Stimulated activated naive B cell treated with anti-CD40 and anti-IgM and Interleukin-4, amounts not matched to agents 10 μg/mL and 1 μg/mL and 100 μg/mL, for 72 hours (primary cell): ENCODE results near the gene ORC4.
"Not testable (repeated sequence)": the region's sequence is repeated elsewhere in the genome, so short reads cannot be mapped to it uniquely, and the experiment has no call there.

Source experiments
- ATAC-seq, 2 donors: fragments of 150-1000 bp; cut with Tn5 transposase; replicated peaks; 2 replicates each; pipeline ENCODE4 v1.10.0; 2021; ENCODE audit warnings: moderate library complexity in 1 of 2
- DNase-seq: peaks from one replicate; pipeline ENCODE4 v3.0.0; 2021
- H3K27ac Mint-ChIP-seq: one replicate; pipeline ENCODE4 v1.8.0; 2022; ENCODE audit warnings: mild to moderate bottlenecking, mixed read lengths
- H3K27me3 Mint-ChIP-seq, 2 donors: one replicate each; pipeline ENCODE4 v1.8.0; 2022; ENCODE audit warnings: mixed read lengths in 2 of 2
- H3K36me3 Mint-ChIP-seq, 2 donors: one replicate each; pipeline ENCODE4 v1.8.0; 2022; ENCODE audit warnings: mixed read lengths in 2 of 2, mild to moderate bottlenecking in 1 of 2
- H3K4me1 Mint-ChIP-seq, 2 donors: one replicate each; pipeline ENCODE4 v1.8.0; 2022; ENCODE audit warnings: mixed read lengths in 2 of 2, mild to moderate bottlenecking in 1 of 2
- H3K4me3 Mint-ChIP-seq, 2 donors: one replicate each; pipeline ENCODE4 v1.8.0; 2022; ENCODE audit warnings: mild to moderate bottlenecking in 2 of 2, mixed read lengths in 2 of 2, moderate library complexity in 1 of 2
- H3K9me3 Mint-ChIP-seq, 2 donors: one replicate each; pipeline ENCODE4 v1.8.0; 2022; ENCODE audit warnings: mixed read lengths in 2 of 2, mild to moderate bottlenecking in 1 of 2

The ORC4 gene

DNA sequence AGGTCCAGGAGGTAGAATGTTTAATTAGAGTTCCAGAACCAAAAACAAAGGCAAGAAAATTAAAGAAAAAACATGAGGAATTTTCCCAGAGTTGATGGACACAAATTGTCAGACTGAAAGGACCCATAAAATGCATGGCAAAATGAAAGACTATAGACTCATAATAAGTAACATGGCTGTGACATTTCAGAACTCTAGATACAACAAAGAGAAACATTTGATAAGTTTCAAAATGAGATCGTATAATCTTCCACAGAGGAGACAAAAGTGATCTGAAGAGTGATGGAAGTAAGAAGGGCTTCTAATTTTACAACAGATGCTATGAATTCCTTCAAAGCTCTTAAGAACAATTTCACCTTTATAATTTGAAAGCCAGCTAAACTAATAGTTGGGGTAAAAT, 20.4 kb downstream of the ORC4 start:
- no peak overlapping the region for H3K27ac Mint-ChIP-seq
- DNase-seq (no peak), ATAC-seq (no peak)
- H3K36me3 Mint-ChIP-seq = peaks cover 32 to 49% of the 10 kb centered on the region in 2 donors
- H3K4me1 Mint-ChIP-seq = peaks cover 12 to 64% of the 10 kb centered on the region in 2 donors
- no peaks in the 10 kb centered on the region for H3K27me3 Mint-ChIP-seq
- H3K4me3 Mint-ChIP-seq = no peak overlapping the region
- peaks cover 8 to 13% of the 10 kb centered on the region in 2 donors for H3K9me3 Mint-ChIP-seq

DNA sequence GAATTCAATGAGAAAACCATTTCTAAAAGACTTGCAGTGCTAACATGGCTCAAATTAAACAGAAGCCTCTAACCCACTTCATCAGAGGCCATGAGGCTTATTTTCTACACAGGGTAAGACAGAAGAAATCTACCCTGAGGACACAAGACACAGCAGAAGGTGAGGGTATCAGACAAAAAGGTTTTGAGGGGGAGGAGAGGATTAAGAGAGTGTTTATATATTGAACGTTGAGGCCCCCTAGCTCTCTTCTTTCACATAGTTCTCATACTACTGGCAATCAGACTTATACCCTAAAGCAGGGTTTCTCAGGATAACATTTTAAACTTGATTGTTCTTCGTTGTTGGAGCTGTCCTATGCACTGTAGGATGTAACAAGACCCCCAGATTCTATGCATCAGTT, 21.4 kb downstream of the ORC4 start:
- no peak for DNase-seq
- no peak for ATAC-seq
- H3K36me3 Mint-ChIP-seq = peaks cover 31 to 51% of the 10 kb centered on the region in 2 donors
- peak overlapping the region; percentile 42 for H3K27ac Mint-ChIP-seq
- no peaks in the 10 kb centered on the region for H3K27me3 Mint-ChIP-seq
- no peak overlapping the region for H3K4me3 Mint-ChIP-seq
- H3K9me3 Mint-ChIP-seq = peaks cover 8 to 12% of the 10 kb centered on the region in 2 donors
- peaks cover 12 to 56% of the 10 kb centered on the region in 2 donors for H3K4me1 Mint-ChIP-seq

DNA sequence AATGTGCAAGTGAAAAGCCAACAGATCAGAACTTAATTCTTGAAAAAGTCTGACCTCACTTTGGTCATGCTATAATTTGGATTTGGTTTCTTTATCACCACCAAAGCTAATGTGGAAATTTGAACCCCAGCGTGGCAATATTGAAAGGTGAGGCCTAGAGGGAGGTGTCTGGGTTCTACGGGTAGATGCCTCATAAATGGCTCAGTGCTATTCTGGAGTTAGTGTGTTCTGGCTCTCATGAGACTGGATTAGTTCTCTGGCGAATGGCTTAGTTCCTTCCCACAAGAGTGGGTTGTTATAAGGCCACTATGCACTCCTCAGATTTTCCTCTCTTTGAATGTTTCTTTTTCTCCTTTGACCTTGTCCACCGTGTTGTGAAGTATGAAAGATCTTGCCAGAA, 22.3 kb downstream of the ORC4 start:
- Mint-ChIP-seq H3K36me3 (peaks cover 25 to 43% of the 10 kb centered on the region in 2 donors), H3K4me1 (peaks cover 12 to 47% of the 10 kb centered on the region in 2 donors), H3K4me3 (no peak overlapping the region), H3K27ac (no peak overlapping the region), H3K9me3 (peaks cover 8 to 9% of the 10 kb centered on the region in 2 donors), H3K27me3 (no peaks in the 10 kb centered on the region)
- no peak for DNase-seq
- no peak for ATAC-seq

GRCh38 chr2:147996828-147997227, 23.7 kb downstream of the ORC4 start:
- peaks cover 15 to 30% of the 10 kb centered on the region in 2 donors for H3K36me3 Mint-ChIP-seq
- H3K27ac Mint-ChIP-seq = no peak overlapping the region
- DNase-seq (no peak), ATAC-seq (no peak)
- H3K9me3 Mint-ChIP-seq = no peaks in the 10 kb centered on the region
- H3K27me3 Mint-ChIP-seq = no peaks in the 10 kb centered on the region
- H3K4me3 Mint-ChIP-seq = no peak overlapping the region
- H3K4me1 Mint-ChIP-seq = peaks cover 17 to 42% of the 10 kb centered on the region in 2 donors

GRCh38 chr2:147994965-147995364, 25.6 kb downstream of the ORC4 start:
- Mint-ChIP-seq H3K36me3 (peaks cover 15 to 26% of the 10 kb centered on the region in 2 donors), H3K4me1 (peaks cover 12 to 33% of the 10 kb centered on the region in 2 donors)
- not testable (repeated sequence) for DNase-seq, H3K4me3 Mint-ChIP-seq, H3K27me3 Mint-ChIP-seq, H3K9me3 Mint-ChIP-seq, ATAC-seq, H3K27ac Mint-ChIP-seq

- Mint-ChIP-seq H3K4me3 (no peak overlapping the region), H3K27me3 (no peaks in the 10 kb centered on the region), H3K4me1 (peaks cover 6 to 16% of the 10 kb centered on the region in 2 donors), H3K36me3 (peaks cover 3 to 12% of the 10 kb centered on the region in 2 donors), H3K27ac (no peak overlapping the region), H3K9me3 (no peaks in the 10 kb centered on the region)
- DNase-seq (no peak), ATAC-seq (peak; percentile 67 to 75)
Measured at GRCh38 chr2:147989809-147990403, 30.6 kb downstream of the ORC4 start.

- Mint-ChIP-seq H3K27ac (no peak overlapping the region), H3K4me1 (peaks cover 7 to 21% of the 10 kb centered on the region in 2 donors), H3K27me3 (no peaks in the 10 kb centered on the region), H3K4me3 (no peak overlapping the region), H3K9me3 (no peaks in the 10 kb centered on the region), H3K36me3 (peaks cover under 1 to 5% of the 10 kb centered on the region in 2 donors)
- ATAC-seq = no peak
- no peak for DNase-seq
Measured at GRCh38 chr2:147989102-147989501, 31.4 kb downstream of the ORC4 start.

GRCh38 chr2:147980940-147981528, 39.5 kb downstream of the ORC4 start:
- H3K4me1 Mint-ChIP-seq = peaks cover 15 to 46% of the 10 kb centered on the region in 2 donors
- peaks cover 13 to 32% of the 10 kb centered on the region in 2 donors for H3K36me3 Mint-ChIP-seq
- no peaks in the 10 kb centered on the region for H3K27me3 Mint-ChIP-seq
- H3K4me3 Mint-ChIP-seq = no peak overlapping the region
- H3K27ac Mint-ChIP-seq = no peak overlapping the region
- ATAC-seq (no peak), DNase-seq (no peak)
- H3K9me3 Mint-ChIP-seq = peaks cover 0 to 3% of the 10 kb centered on the region in 2 donors

GRCh38 chr2:147977679-147978078, 42.9 kb downstream of the ORC4 start:
- Mint-ChIP-seq H3K27ac (no peak overlapping the region), H3K4me3 (no peak overlapping the region), H3K27me3 (no peaks in the 10 kb centered on the region), H3K9me3 (peaks cover 0 to 3% of the 10 kb centered on the region in 2 donors), H3K36me3 (peaks cover 16 to 25% of the 10 kb centered on the region in 2 donors), H3K4me1 (peaks cover 10 to 29% of the 10 kb centered on the region in 2 donors)
- ATAC-seq = no peak
- DNase-seq = no peak

- peaks cover 10 to 26% of the 10 kb centered on the region in 2 donors for H3K4me1 Mint-ChIP-seq
- DNase-seq (no peak), ATAC-seq (no peak)
- H3K9me3 Mint-ChIP-seq = peaks cover 0 to 3% of the 10 kb centered on the region in 2 donors
- H3K27ac Mint-ChIP-seq = no peak overlapping the region
- no peak overlapping the region for H3K4me3 Mint-ChIP-seq
- H3K36me3 Mint-ChIP-seq = peaks cover 20 to 25% of the 10 kb centered on the region in 2 donors
- no peaks in the 10 kb centered on the region for H3K27me3 Mint-ChIP-seq
Measured at GRCh38 chr2:147976102-147976501, 44.4 kb downstream of the ORC4 start.

DNA sequence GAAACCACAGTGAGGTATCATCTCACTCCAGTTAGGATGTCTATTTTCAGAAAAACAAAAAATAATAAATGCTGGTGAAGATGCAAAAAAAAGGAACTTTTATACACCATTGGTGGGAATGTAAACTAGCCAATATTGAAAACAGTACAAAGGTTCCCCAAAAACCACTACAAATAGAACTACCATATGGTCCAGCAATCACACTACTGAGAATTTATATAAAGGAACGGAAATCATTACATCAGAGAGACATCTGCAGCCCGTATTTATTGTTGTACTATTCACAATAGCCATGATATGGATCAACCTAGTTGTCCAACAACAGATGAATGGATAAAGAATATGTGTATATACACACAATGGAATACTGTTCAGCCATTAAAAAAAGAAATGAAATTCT, 52.0 kb downstream of the ORC4 start:
- no peak for DNase-seq
- H3K4me1 Mint-ChIP-seq = peaks cover 8 to 30% of the 10 kb centered on the region in 2 donors
- H3K4me3 Mint-ChIP-seq = no peak overlapping the region
- H3K27me3 Mint-ChIP-seq = no peaks in the 10 kb centered on the region
- H3K9me3 Mint-ChIP-seq = peaks cover 18 to 23% of the 10 kb centered on the region in 2 donors
- H3K27ac Mint-ChIP-seq = no peak overlapping the region
- peaks cover 50 to 61% of the 10 kb centered on the region in 2 donors for H3K36me3 Mint-ChIP-seq
- no peak for ATAC-seq

DNA sequence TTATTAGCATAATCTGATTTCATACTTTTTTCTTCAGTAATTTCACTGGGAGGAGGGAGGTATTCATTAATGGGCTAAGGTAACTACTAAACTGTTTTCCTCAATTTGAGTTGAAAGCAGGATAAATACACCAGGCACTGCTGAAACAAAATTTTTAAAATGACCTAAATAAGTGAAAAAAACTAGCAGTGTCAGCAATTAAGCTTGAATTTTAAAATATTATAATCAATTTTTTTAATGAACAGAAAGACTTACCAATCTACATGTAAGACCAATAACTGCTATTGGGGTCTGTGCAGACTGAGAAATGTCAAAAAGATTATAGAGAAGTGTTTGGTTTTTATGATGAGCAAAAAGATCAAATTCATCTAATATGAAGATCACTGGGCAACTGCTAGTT, 68.4 kb downstream of the ORC4 start:
- DNase-seq (no peak), ATAC-seq (no peak)
- no peaks in the 10 kb centered on the region for H3K27me3 Mint-ChIP-seq
- H3K4me1 Mint-ChIP-seq = no peaks in the 10 kb centered on the region
- H3K4me3 Mint-ChIP-seq = no peak overlapping the region
- H3K9me3 Mint-ChIP-seq = no peaks in the 10 kb centered on the region
- no peak overlapping the region for H3K27ac Mint-ChIP-seq
- H3K36me3 Mint-ChIP-seq = peaks cover 19 to 22% of the 10 kb centered on the region in 2 donors

DNA sequence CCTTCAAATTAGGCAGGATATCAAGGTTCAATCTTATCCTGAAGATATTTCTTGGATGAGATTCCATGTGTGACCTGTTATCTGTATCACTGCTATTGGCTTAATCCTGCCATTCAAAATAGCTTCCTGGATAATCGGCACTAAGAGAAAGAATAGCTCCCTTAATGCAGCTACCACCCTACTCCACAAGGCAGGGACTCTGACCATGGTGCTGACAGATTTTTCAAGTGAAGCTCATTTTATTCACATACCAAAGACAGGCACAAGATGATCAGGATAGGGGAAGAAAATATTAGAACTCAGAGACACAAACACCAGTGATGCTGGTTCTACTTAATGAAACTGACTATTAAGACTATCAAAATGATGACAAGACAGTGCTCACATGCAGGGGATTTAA, 74.9 kb downstream of the ORC4 start:
- no peak for DNase-seq
- H3K27ac Mint-ChIP-seq = no peak overlapping the region
- H3K36me3 Mint-ChIP-seq = peaks cover 14 to 18% of the 10 kb centered on the region in 2 donors
- H3K4me1 Mint-ChIP-seq = peaks cover 0 to 2% of the 10 kb centered on the region in 2 donors
- H3K9me3 Mint-ChIP-seq = no peaks in the 10 kb centered on the region
- H3K4me3 Mint-ChIP-seq = no peak overlapping the region
- no peak for ATAC-seq
- H3K27me3 Mint-ChIP-seq = no peaks in the 10 kb centered on the region

DNA sequence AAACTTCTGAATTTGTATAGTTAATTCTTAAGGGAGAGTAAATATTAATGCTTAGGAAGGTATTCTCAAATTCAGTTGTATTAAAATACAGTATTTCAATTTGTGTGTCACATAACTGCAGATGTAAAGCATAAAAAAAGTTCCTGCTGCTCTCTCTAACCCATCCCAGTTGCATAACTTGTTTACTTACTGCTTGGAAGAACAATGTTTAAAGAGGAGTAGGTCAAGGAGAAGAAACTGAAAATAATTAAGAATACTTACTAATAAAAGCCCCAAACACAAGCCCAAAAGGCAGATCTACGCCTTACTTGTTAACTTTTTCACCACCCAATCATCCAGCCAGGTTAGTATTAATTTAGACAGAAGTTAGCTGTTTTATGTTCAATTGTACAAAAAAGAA, 81.2 kb downstream of the ORC4 start:
- Mint-ChIP-seq H3K4me3 (no peak overlapping the region), H3K27me3 (no peaks in the 10 kb centered on the region), H3K9me3 (no peaks in the 10 kb centered on the region), H3K36me3 (peaks cover 9 to 17% of the 10 kb centered on the region in 2 donors), H3K27ac (no peak overlapping the region), H3K4me1 (no peaks in the 10 kb centered on the region)
- ATAC-seq (no peak), DNase-seq (no peak)

GRCh38 chr2:147937744-147938349, 82.7 kb downstream of the ORC4 start:
- peaks cover 2 to 17% of the 10 kb centered on the region in 2 donors for H3K36me3 Mint-ChIP-seq

More at GRCh38 chr2:147937744-147938349, 82.7 kb downstream of the ORC4 start:
- H3K4me1 Mint-ChIP-seq = no peaks in the 10 kb centered on the region
- H3K9me3 Mint-ChIP-seq = no peaks in the 10 kb centered on the region
- DNase-seq (no peak), ATAC-seq (no peak)
- H3K27me3 Mint-ChIP-seq = no peaks in the 10 kb centered on the region
- no peak overlapping the region for H3K4me3 Mint-ChIP-seq
- H3K27ac Mint-ChIP-seq = no peak overlapping the region
